Duodenal mucosa (tissue), 2 donors: Measurements from ENCODE around the gene HK1.
"Not testable (repeated sequence)": the region's sequence is repeated elsewhere in the genome, so short reads cannot be mapped to it uniquely, and the experiment has no call there.

Experiments
- H3K27ac ChIP-seq: one replicate; pipeline ENCODE4 v1.7.0; 2013; ENCODE audit warnings: low read depth, low read length
- H3K27me3 ChIP-seq, 2 donors: one replicate each; pipeline ENCODE4 v1.7.0; 2013; ENCODE audit warnings: low read length in 2 of 2, control low read depth in 1 of 2; ENCODE audit not compliant: insufficient read depth in 2 of 2, control insufficient read depth in 1 of 2
- H3K36me3 ChIP-seq, 2 donors: one replicate each; pipeline ENCODE4 v1.7.0; 2013; ENCODE audit warnings: low read length in 2 of 2, control low read depth in 1 of 2; ENCODE audit not compliant: insufficient read depth in 2 of 2, control insufficient read depth in 1 of 2
- H3K4me1 ChIP-seq, 2 donors: one replicate each; pipeline ENCODE4 v1.7.0; 2013; ENCODE audit warnings: low read length in 2 of 2, control low read depth in 1 of 2; ENCODE audit not compliant: insufficient read depth in 2 of 2, control insufficient read depth in 1 of 2
- H3K4me3 ChIP-seq, 2 donors: one replicate each; pipeline ENCODE4 v1.7.0; 2013; ENCODE audit warnings: low read length in 2 of 2, low read depth in 1 of 2
- H3K9ac ChIP-seq, 2 donors: one replicate each; pipeline ENCODE4 v1.7.0; 2013; ENCODE audit warnings: low read length in 2 of 2, low read depth in 1 of 2
- H3K9me3 ChIP-seq, 2 donors: one replicate each; pipeline ENCODE4 v1.7.0; 2013; ENCODE audit warnings: low read length in 2 of 2, control low read depth in 1 of 2; ENCODE audit not compliant: control insufficient read depth in 1 of 2

The HK1 gene

GRCh38 chr10:69241575-69241974 is 36.7 kb upstream of the HK1 start:
- Histone ChIP-seq H3K9ac (no peak overlapping the region), H3K9me3 (no peaks in the 10 kb centered on the region), H3K27me3 (no peaks in the 10 kb centered on the region), H3K36me3 (peaks cover 14 to 54% of the 10 kb centered on the region in 2 donors), H3K4me3 (no peak overlapping the region), H3K4me1 (peaks cover 0 to 4% of the 10 kb centered on the region in 2 donors), H3K27ac (no peak overlapping the region)

GRCh38 chr10:69242040-69242851 is 36.0 kb upstream of the HK1 start:
- Histone ChIP-seq H3K9ac (no peak overlapping the region), H3K27me3 (no peaks in the 10 kb centered on the region), H3K9me3 (no peaks in the 10 kb centered on the region), H3K27ac (no peak overlapping the region), H3K36me3 (peaks cover 14 to 60% of the 10 kb centered on the region in 2 donors), H3K4me3 (no peak overlapping the region), H3K4me1 (peaks cover 0 to 4% of the 10 kb centered on the region in 2 donors)

- H3K36me3 ChIP-seq: peaks cover 14 to 66% of the 10 kb centered on the region in 2 donors
- H3K27ac ChIP-seq: no peak overlapping the region
- no peaks in the 10 kb centered on the region for H3K9me3 ChIP-seq
- H3K4me1 ChIP-seq: peaks cover 0 to 2% of the 10 kb centered on the region in 2 donors
- no peak overlapping the region for H3K9ac ChIP-seq
- H3K27me3 ChIP-seq: no peaks in the 10 kb centered on the region
- H3K4me3 ChIP-seq: no peak overlapping the region
Measured at GRCh38 chr10:69242852-69243212, 35.5 kb upstream of the HK1 start.

GRCh38 chr10:69243817-69244216 is 34.5 kb upstream of the HK1 start:
- no peaks in the 10 kb centered on the region for H3K9me3 ChIP-seq

GRCh38 chr10:69246036-69246435 is 32.3 kb upstream of the HK1 start:
- H3K4me1 ChIP-seq: no peaks in the 10 kb centered on the region
- peaks cover 6 to 67% of the 10 kb centered on the region in 2 donors for H3K36me3 ChIP-seq
- H3K4me3 ChIP-seq: no peak overlapping the region
- no peaks in the 10 kb centered on the region for H3K9me3 ChIP-seq
- no peaks in the 10 kb centered on the region for H3K27me3 ChIP-seq
- no peak overlapping the region for H3K27ac ChIP-seq
- no peak overlapping the region for H3K9ac ChIP-seq

More at GRCh38 chr10:69243817-69244216, 34.5 kb upstream of the HK1 start:
- no peak overlapping the region for H3K4me3 ChIP-seq
- no peak overlapping the region for H3K9ac ChIP-seq
- H3K27ac ChIP-seq: no peak overlapping the region
- no peaks in the 10 kb centered on the region for H3K27me3 ChIP-seq
- H3K4me1 ChIP-seq: no peaks in the 10 kb centered on the region
- H3K36me3 ChIP-seq: peaks cover 12 to 73% of the 10 kb centered on the region in 2 donors

- Histone ChIP-seq H3K27me3 (no peaks in the 10 kb centered on the region), H3K27ac (no peak overlapping the region), H3K4me3 (no peak overlapping the region), H3K36me3 (peaks cover 6 to 62% of the 10 kb centered on the region in 2 donors), H3K4me1 (no peaks in the 10 kb centered on the region), H3K9ac (no peak overlapping the region), H3K9me3 (no peaks in the 10 kb centered on the region)
Measured at GRCh38 chr10:69246581-69247312, 31.5 kb upstream of the HK1 start.

- H3K9me3 ChIP-seq: no peaks in the 10 kb centered on the region
- H3K36me3 ChIP-seq: peaks cover 6 to 61% of the 10 kb centered on the region in 2 donors
- no peaks in the 10 kb centered on the region for H3K27me3 ChIP-seq
- no peak overlapping the region for H3K27ac ChIP-seq
- no peak overlapping the region for H3K4me3 ChIP-seq
- H3K4me1 ChIP-seq: no peaks in the 10 kb centered on the region
- H3K9ac ChIP-seq: no peak overlapping the region
Measured at GRCh38 chr10:69247313-69247710, 31.0 kb upstream of the HK1 start.

GRCh38 chr10:69248117-69248730 is 30.1 kb upstream of the HK1 start:
- H3K27ac ChIP-seq: no peak overlapping the region
- H3K27me3 ChIP-seq: no peaks in the 10 kb centered on the region
- no peak overlapping the region for H3K4me3 ChIP-seq
- no peak overlapping the region for H3K9ac ChIP-seq
- peaks cover 6 to 63% of the 10 kb centered on the region in 2 donors for H3K36me3 ChIP-seq
- no peaks in the 10 kb centered on the region for H3K9me3 ChIP-seq
- no peaks in the 10 kb centered on the region for H3K4me1 ChIP-seq

- Histone ChIP-seq H3K4me1 (no peaks in the 10 kb centered on the region), H3K36me3 (peaks cover 10 to 64% of the 10 kb centered on the region in 2 donors), H3K4me3 (no peak overlapping the region), H3K27me3 (no peaks in the 10 kb centered on the region), H3K9ac (no peak overlapping the region), H3K9me3 (no peaks in the 10 kb centered on the region), H3K27ac (no peak overlapping the region)
Measured at GRCh38 chr10:69250041-69250440, 28.3 kb upstream of the HK1 start.

- H3K9me3 ChIP-seq, H3K4me1 ChIP-seq, H3K27me3 ChIP-seq, H3K27ac ChIP-seq, H3K4me3 ChIP-seq, H3K9ac ChIP-seq: not testable (repeated sequence)
- H3K36me3 ChIP-seq: peaks cover 8 to 57% of the 10 kb centered on the region in 2 donors
Measured at GRCh38 chr10:69251417-69251816, 26.9 kb upstream of the HK1 start.
